Measurements from ENCODE around the gene FASTK. TPM values are rescaled to one million over a fixed set of nuclear protein-coding genes. Genes with fewer than 3 reads are reported as not detected.
"Not testable (repeated sequence)": the region's sequence is repeated elsewhere in the genome, so short reads cannot be mapped to it uniquely, and the experiment has no call there.

Gene FASTK
- total and polyA plus RNA-seq, 2 donors = 52.2 to 142 TPM

GRCh38 chr7:151028948-151029501, 51.6 kb downstream of the FASTK start:
- Histone ChIP-seq H3K4me1 (ENCODE audit: control insufficient read depth in 2 of 2, insufficient read depth in 2 of 2, low read length in 2 of 2) (peaks cover 9 to 15% of the 10 kb centered on the region in 2 donors), H3K36me3 (ENCODE audit: control insufficient read depth in 2 of 2, insufficient read depth in 2 of 2, low read length in 1 of 2) (peaks cover 12 to 15% of the 10 kb centered on the region in 2 donors), H3K4me3 (ENCODE audit: low read length in 2 of 2) (peak overlapping the region; percentile 86), H3K27me3 (ENCODE audit: control insufficient read depth in 2 of 2, insufficient read depth in 1 of 2, low read length in 1 of 2) (peaks cover 0 to 33% of the 10 kb centered on the region in 2 donors), H3K27ac (ENCODE audit: low read depth in 1 of 2, low read length in 1 of 2) (no peak overlapping the region), H3K9me3 (ENCODE audit: control insufficient read depth in 2 of 2, insufficient read depth in 1 of 2, low read length in 1 of 2) (no peaks in the 10 kb centered on the region)
- WGBS = 81% methylated on average over 17 of the region's 17 CpGs
- no peak for DNase-seq (ENCODE audit: low read depth in 6 of 9, low spot score in 9 of 9)

GRCh38 chr7:151028131-151028947, 52.3 kb downstream of the FASTK start, which contains the start of gene ABCB8:
TSS of gene ABCB8 (plus strand) at chr7:151028450. CDS start at chr7:151028516, 66 bp downstream.
- peak within 1 kb of the TSS; percentile 86 for H3K4me3 ChIP-seq (ENCODE audit: low read length in 2 of 2)
- peak within 1 kb of the TSS; percentile 80 to 82 for H3K27ac ChIP-seq (ENCODE audit: low read depth in 1 of 2, low read length in 1 of 2)
- WGBS = 1% methylated on average over 53 of the region's 53 CpGs
- peaks cover 10 to 11% of the 10 kb centered on the region in 2 donors for H3K36me3 ChIP-seq (ENCODE audit: control insufficient read depth in 2 of 2, insufficient read depth in 2 of 2, low read length in 1 of 2)
- H3K27me3 ChIP-seq (ENCODE audit: control insufficient read depth in 2 of 2, insufficient read depth in 1 of 2, low read length in 1 of 2) = peaks cover 0 to 38% of the 10 kb centered on the region in 2 donors
- DNase-seq (ENCODE audit: low read depth in 6 of 9, low spot score in 9 of 9) = peak; percentile 98 to 100 (median 99)
- H3K9me3 ChIP-seq (ENCODE audit: control insufficient read depth in 2 of 2, insufficient read depth in 1 of 2, low read length in 1 of 2) = no peaks in the 10 kb centered on the region
- peaks cover 9 to 15% of the 10 kb centered on the region in 2 donors for H3K4me1 ChIP-seq (ENCODE audit: control insufficient read depth in 2 of 2, insufficient read depth in 2 of 2, low read length in 2 of 2)

DNA sequence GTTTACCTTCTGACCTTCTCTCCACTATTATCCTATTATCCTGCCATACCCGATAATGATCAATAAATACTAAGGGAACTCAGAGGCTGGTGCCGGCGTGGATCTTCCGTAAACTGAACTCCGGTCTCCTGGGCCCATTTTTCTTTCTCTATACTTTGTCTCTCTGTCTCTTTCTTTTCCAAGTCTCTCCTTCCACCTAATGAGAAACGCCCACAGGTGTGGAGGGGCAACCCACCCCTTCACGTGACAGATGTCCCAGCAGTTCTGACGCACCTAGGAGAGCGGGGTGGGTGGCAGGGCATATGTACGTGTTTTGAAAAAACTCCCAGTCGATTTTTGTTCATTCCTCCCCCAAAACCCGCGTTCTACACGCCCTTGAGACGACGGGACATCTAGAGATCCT, 52.9 kb downstream of the FASTK start:
- not testable (repeated sequence) for DNase-seq (ENCODE audit: low read depth in 6 of 9, low spot score in 9 of 9)

DNA sequence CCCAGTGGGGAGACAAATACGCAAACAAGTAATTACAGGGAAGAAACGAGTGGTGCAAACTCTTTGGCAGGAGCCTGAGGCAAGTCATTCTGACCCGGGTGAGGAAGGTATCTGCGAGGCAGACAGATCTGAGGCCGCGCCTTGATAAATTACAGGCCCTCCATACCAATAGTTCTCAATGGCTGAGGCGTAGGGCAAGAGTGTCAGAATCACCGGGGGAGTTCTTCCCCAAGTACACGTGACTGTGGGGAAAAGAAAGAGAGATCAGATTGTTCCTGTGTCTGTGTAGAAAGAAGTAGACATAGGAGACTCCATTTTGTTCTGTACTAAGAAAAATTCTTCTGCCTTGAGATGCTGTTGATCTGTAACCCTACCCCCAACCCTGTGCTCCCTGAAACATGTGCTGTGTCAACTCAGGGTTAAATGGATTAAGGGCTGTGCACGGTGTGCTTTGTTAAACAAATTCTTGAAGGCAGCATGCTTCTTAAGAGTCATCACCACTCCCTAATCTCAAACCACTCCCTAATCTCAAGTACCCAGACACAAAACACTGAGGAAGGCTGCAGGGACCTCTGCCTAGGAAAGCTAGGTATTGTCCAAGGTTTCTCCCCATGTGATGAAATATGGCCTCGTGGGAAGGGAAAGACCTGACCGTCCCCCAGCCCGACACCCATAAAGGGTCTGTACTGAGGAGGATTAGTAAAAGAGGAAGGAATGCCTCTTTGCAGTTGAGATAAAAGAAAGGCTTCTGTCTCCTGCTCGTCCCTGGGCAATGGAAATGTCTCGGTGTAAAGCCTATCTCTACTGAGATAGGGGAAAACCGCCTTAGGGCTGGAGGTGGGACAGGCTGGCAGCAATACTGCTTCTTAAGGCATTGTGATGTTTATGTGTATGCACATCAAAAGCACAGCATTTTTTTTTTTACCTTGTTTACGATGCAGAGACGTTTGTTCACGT, 53.6 kb downstream of the FASTK start:
- Histone ChIP-seq H3K4me3 (ENCODE audit: low read length in 2 of 2) (peak overlapping the region in 1 of 2 donors; percentile 86), H3K27me3 (ENCODE audit: control insufficient read depth in 2 of 2, insufficient read depth in 1 of 2, low read length in 1 of 2) (peaks cover 0 to 46% of the 10 kb centered on the region in 2 donors), H3K4me1 (ENCODE audit: control insufficient read depth in 2 of 2, insufficient read depth in 2 of 2, low read length in 2 of 2) (peaks cover 9 to 15% of the 10 kb centered on the region in 2 donors)
- not testable (repeated sequence) for DNase-seq (ENCODE audit: low read depth in 6 of 9, low spot score in 9 of 9); H3K36me3 ChIP-seq (ENCODE audit: control insufficient read depth in 2 of 2, insufficient read depth in 2 of 2, low read length in 1 of 2); H3K27ac ChIP-seq (ENCODE audit: low read depth in 1 of 2, low read length in 1 of 2); H3K9me3 ChIP-seq (ENCODE audit: control insufficient read depth in 2 of 2, insufficient read depth in 1 of 2, low read length in 1 of 2)
- 53% methylated on average over 19 of the region's 19 CpGs for WGBS

More for the DNA sequence above, 52.9 kb downstream of the FASTK start:
- not testable (repeated sequence) for H3K36me3 ChIP-seq (ENCODE audit: control insufficient read depth in 2 of 2, insufficient read depth in 2 of 2, low read length in 1 of 2); H3K9me3 ChIP-seq (ENCODE audit: control insufficient read depth in 2 of 2, insufficient read depth in 1 of 2, low read length in 1 of 2)
- Histone ChIP-seq H3K4me3 (ENCODE audit: low read length in 2 of 2) (peak overlapping the region; percentile 86), H3K4me1 (ENCODE audit: control insufficient read depth in 2 of 2, insufficient read depth in 2 of 2, low read length in 2 of 2) (peaks cover 9 to 15% of the 10 kb centered on the region in 2 donors), H3K27me3 (ENCODE audit: control insufficient read depth in 2 of 2, insufficient read depth in 1 of 2, low read length in 1 of 2) (peaks cover 0 to 45% of the 10 kb centered on the region in 2 donors), H3K27ac (ENCODE audit: low read depth in 1 of 2, low read length in 1 of 2) (peak overlapping the region; percentile 71 to 82)
- 10% methylated on average over 16 of the region's 16 CpGs for WGBS

Other genes starting within 250 kb of the FASTK start
- gene AOC1, start 228.3 kb downstream of the FASTK start, total RNA-seq = 1.3 TPM
- 3.5 TPM for gene AOC1, start 228.3 kb downstream of the FASTK start, polyA plus RNA-seq
- gene KCNH2, start 102.5 kb downstream of the FASTK start, total RNA-seq = 2.3 TPM
- gene KCNH2, start 102.5 kb downstream of the FASTK start, polyA plus RNA-seq = 1.5 TPM
- 1.5 TPM for gene NOS3, start 89.8 kb downstream of the FASTK start, total RNA-seq
- 3.0 TPM for gene NOS3, start 89.8 kb downstream of the FASTK start, polyA plus RNA-seq
- gene ATG9B, start 56.3 kb downstream of the FASTK start, total RNA-seq = 1.6 TPM
- gene ATG9B, start 56.3 kb downstream of the FASTK start, polyA plus RNA-seq = 8.0 TPM
- gene ABCB8, start 52.4 kb downstream of the FASTK start, total RNA-seq = 10.5 TPM
- gene ABCB8, start 52.4 kb downstream of the FASTK start, polyA plus RNA-seq = 33.8 TPM
- gene ASIC3, start 32.3 kb downstream of the FASTK start, total RNA-seq = 0.14 TPM
- 10.6 TPM for gene ASIC3, start 32.3 kb downstream of the FASTK start, polyA plus RNA-seq
- gene CDK5, start 22.9 kb downstream of the FASTK start, total RNA-seq = 19.8 TPM
- gene CDK5, start 22.9 kb downstream of the FASTK start, polyA plus RNA-seq = 8.9 TPM
- 22.9 TPM for gene SLC4A2, start 21.2 kb downstream of the FASTK start, total RNA-seq
- gene SLC4A2, start 21.2 kb downstream of the FASTK start, polyA plus RNA-seq = 89.5 TPM
- 17.0 TPM for gene TMUB1, start 2.7 kb upstream of the FASTK start, total RNA-seq
- 68.4 TPM for gene TMUB1, start 2.7 kb upstream of the FASTK start, polyA plus RNA-seq
- 8.2 TPM for gene AGAP3, start 5.7 kb upstream of the FASTK start, total RNA-seq
- gene AGAP3, start 5.7 kb upstream of the FASTK start, polyA plus RNA-seq = 43.2 TPM
- gene GBX1, start 86.9 kb upstream of the FASTK start, total RNA-seq = not detected
- 0.07 TPM for gene GBX1, start 86.9 kb upstream of the FASTK start, polyA plus RNA-seq
- not detected for gene ASB10, start 106.4 kb upstream of the FASTK start, total RNA-seq
- gene ASB10, start 106.4 kb upstream of the FASTK start, polyA plus RNA-seq = 0.05 TPM
- not detected for gene H2BK1, start 129.7 kb upstream of the FASTK start, total RNA-seq
- 0.25 TPM for gene H2BK1, start 129.7 kb upstream of the FASTK start, polyA plus RNA-seq
- gene ABCF2, start 146.4 kb upstream of the FASTK start, total RNA-seq = 26.1 TPM
- gene ABCF2, start 146.4 kb upstream of the FASTK start, polyA plus RNA-seq = 18.9 TPM
- gene CHPF2, start 151.7 kb upstream of the FASTK start, total RNA-seq = 18.0 TPM
- 35.2 TPM for gene CHPF2, start 151.7 kb upstream of the FASTK start, polyA plus RNA-seq
- 4.1 TPM for gene SMARCD3, start 167.9 kb upstream of the FASTK start, total RNA-seq
- gene SMARCD3, start 167.9 kb upstream of the FASTK start, polyA plus RNA-seq = 9.6 TPM